Ammon's horn (tissue), 1 donor: ENCODE data around the gene NR2F1.
A peak's percentile ranks its signal among the peaks of the same experiment; 100 is the strongest.

Experiments
- DNase-seq: peaks from one replicate; pipeline ENCODE4 v3.0.0-alpha.2; 2016; ENCODE audit warnings: low spot score

The NR2F1 gene

GRCh38 chr5:93591323-93591945 lies 8.4 kb downstream of the NR2F1 start:
- DNase-seq = no peak

- DNase-seq = no peak
These were observed 9.9 kb downstream of the NR2F1 start for GRCh38 chr5:93592883-93593282.

- DNase-seq = no peak
These were observed 10.6 kb downstream of the NR2F1 start for GRCh38 chr5:93593476-93594131.

- DNase-seq = no peak
These were observed 11.8 kb downstream of the NR2F1 start for GRCh38 chr5:93594591-93595419.

- no peak for DNase-seq
These were observed 12.6 kb downstream of the NR2F1 start for GRCh38 chr5:93595420-93596147.

- no peak for DNase-seq
These were observed 13.3 kb downstream of the NR2F1 start for GRCh38 chr5:93596310-93596675.

GRCh38 chr5:93596676-93597490 lies 13.9 kb downstream of the NR2F1 start:
- no peak for DNase-seq

- DNase-seq = no peak
These were observed 15.3 kb downstream of the NR2F1 start for GRCh38 chr5:93598091-93599000.

GRCh38 chr5:93599001-93599379 lies 16.0 kb downstream of the NR2F1 start:
- no peak for DNase-seq

GRCh38 chr5:93599399-93600120 lies 16.5 kb downstream of the NR2F1 start:
- peak; percentile 65 for DNase-seq

- DNase-seq = no peak
These were observed 17.5 kb downstream of the NR2F1 start for GRCh38 chr5:93600409-93601070.

GRCh38 chr5:93601071-93601801 lies 18.2 kb downstream of the NR2F1 start:
- DNase-seq = peak; percentile 79

- DNase-seq = no peak
These were observed 18.8 kb downstream of the NR2F1 start for GRCh38 chr5:93601802-93602155.

GRCh38 chr5:93602241-93603077 lies 19.4 kb downstream of the NR2F1 start:
- DNase-seq = no peak

GRCh38 chr5:93603078-93603792 lies 20.2 kb downstream of the NR2F1 start:
- DNase-seq = no peak

- no peak for DNase-seq
These were observed 21.0 kb downstream of the NR2F1 start for GRCh38 chr5:93603793-93604643.
